Peyer's patch (tissue), 4 donors: ENCODE measurements around the gene OR14A2.

Source experiments
- POLR2A ChIP-seq, 2 donors: fragments of 450-650 bp; IDR thresholded peaks; one replicate each; pipeline ENCODE4 v1.5.1; 2017; ENCODE audit warnings: antibody characterized with exemption in 2 of 2, mild to moderate bottlenecking in 2 of 2, moderate library complexity in 2 of 2
- TF ChIP-seq, protein P1 (sequence below), 6 experiments: fragments of 450-650 bp in 4 of 6; fragments of 200-600 bp in 2 of 6; sonication (generic) in 1 of 6; IDR thresholded peaks; one replicate each; pipeline ENCODE4 v1.5.1; 2017 to 2019; ENCODE audit warnings: antibody characterized with exemption in 6 of 6, mild to moderate bottlenecking in 3 of 6, moderate library complexity in 1 of 6

- TF ChIP-seq, protein P1, sequence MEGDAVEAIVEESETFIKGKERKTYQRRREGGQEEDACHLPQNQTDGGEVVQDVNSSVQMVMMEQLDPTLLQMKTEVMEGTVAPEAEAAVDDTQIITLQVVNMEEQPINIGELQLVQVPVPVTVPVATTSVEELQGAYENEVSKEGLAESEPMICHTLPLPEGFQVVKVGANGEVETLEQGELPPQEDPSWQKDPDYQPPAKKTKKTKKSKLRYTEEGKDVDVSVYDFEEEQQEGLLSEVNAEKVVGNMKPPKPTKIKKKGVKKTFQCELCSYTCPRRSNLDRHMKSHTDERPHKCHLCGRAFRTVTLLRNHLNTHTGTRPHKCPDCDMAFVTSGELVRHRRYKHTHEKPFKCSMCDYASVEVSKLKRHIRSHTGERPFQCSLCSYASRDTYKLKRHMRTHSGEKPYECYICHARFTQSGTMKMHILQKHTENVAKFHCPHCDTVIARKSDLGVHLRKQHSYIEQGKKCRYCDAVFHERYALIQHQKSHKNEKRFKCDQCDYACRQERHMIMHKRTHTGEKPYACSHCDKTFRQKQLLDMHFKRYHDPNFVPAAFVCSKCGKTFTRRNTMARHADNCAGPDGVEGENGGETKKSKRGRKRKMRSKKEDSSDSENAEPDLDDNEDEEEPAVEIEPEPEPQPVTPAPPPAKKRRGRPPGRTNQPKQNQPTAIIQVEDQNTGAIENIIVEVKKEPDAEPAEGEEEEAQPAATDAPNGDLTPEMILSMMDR (IDR thresholded peaks at IDR 0.05) = no peak
- no peak for TF ChIP-seq POLR2A (IDR thresholded peaks at IDR 0.05)
Measured at GRCh38 chr1:247769603-247770002, 21.7 kb upstream of the OR14A2 start.
